ENCODE results near the gene ADGB.

ADGB gene

DNA sequence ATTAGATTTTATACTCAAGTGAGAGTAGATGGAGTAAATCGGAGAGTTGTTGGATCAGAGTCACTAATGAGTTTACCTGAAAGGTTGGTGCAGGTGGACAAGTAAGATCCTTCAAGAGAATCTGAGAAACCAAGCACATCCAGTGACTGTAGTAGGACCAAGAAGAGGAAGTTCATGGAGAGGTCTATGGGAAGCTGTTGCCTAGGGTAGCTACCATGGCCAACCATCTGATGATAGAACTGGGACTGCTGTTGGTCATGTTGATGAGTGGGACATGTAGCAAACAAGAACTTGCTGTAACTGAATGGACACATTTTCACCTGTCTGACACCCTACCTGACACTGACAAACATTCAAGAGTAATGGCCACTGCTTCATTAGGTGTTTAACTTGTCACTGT is 11.3 kb upstream of the ADGB start:
- peak in 1 of 2 experiments; percentile 9 for DNase-seq (ENCODE audit: low read depth in 1 of 2, low spot score in 1 of 2)
- Histone ChIP-seq H3K4me3 (replicated peaks; ENCODE audit: insufficient read depth, low read length) (no peak overlapping the region), H3K27ac (replicated peaks) (no peak overlapping the region), H3K27me3 (ENCODE audit: insufficient read depth, poor library complexity, severe bottlenecking) (no peaks in the 10 kb centered on the region)
- no peak for TF ChIP-seq SPI1 (IDR thresholded peaks at IDR 0.05; ENCODE audit: borderline replicate concordance, low read depth)
- TF ChIP-seq, protein P1, sequence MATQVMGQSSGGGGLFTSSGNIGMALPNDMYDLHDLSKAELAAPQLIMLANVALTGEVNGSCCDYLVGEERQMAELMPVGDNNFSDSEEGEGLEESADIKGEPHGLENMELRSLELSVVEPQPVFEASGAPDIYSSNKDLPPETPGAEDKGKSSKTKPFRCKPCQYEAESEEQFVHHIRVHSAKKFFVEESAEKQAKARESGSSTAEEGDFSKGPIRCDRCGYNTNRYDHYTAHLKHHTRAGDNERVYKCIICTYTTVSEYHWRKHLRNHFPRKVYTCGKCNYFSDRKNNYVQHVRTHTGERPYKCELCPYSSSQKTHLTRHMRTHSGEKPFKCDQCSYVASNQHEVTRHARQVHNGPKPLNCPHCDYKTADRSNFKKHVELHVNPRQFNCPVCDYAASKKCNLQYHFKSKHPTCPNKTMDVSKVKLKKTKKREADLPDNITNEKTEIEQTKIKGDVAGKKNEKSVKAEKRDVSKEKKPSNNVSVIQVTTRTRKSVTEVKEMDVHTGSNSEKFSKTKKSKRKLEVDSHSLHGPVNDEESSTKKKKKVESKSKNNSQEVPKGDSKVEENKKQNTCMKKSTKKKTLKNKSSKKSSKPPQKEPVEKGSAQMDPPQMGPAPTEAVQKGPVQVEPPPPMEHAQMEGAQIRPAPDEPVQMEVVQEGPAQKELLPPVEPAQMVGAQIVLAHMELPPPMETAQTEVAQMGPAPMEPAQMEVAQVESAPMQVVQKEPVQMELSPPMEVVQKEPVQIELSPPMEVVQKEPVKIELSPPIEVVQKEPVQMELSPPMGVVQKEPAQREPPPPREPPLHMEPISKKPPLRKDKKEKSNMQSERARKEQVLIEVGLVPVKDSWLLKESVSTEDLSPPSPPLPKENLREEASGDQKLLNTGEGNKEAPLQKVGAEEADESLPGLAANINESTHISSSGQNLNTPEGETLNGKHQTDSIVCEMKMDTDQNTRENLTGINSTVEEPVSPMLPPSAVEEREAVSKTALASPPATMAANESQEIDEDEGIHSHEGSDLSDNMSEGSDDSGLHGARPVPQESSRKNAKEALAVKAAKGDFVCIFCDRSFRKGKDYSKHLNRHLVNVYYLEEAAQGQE (IDR thresholded peaks at IDR 0.05; ENCODE audit: insufficient replicate concordance, low read depth) = no peak

GRCh38 chr6:146590492-146590891 is 8.3 kb upstream of the ADGB start:
- no peak for DNase-seq (ENCODE audit: low read depth in 1 of 2, low spot score in 1 of 2)
- Histone ChIP-seq H3K27me3 (ENCODE audit: insufficient read depth, poor library complexity, severe bottlenecking) (no peaks in the 10 kb centered on the region), H3K27ac (replicated peaks) (no peak overlapping the region), H3K4me3 (replicated peaks; ENCODE audit: insufficient read depth, low read length) (no peak overlapping the region)
- TF ChIP-seq CTCF (IDR thresholded peaks at IDR 0.05; ENCODE audit: insufficient read depth, low read length) (no peak), POLR2AphosphoS5 (IDR thresholded peaks at IDR 0.05; ENCODE audit: low read depth) (no peak), SPI1 (IDR thresholded peaks at IDR 0.05; ENCODE audit: borderline replicate concordance, low read depth) (peak; percentile 79)
- TF ChIP-seq, protein P1 (IDR thresholded peaks at IDR 0.05; ENCODE audit: insufficient replicate concordance, low read depth) = no peak

DNA sequence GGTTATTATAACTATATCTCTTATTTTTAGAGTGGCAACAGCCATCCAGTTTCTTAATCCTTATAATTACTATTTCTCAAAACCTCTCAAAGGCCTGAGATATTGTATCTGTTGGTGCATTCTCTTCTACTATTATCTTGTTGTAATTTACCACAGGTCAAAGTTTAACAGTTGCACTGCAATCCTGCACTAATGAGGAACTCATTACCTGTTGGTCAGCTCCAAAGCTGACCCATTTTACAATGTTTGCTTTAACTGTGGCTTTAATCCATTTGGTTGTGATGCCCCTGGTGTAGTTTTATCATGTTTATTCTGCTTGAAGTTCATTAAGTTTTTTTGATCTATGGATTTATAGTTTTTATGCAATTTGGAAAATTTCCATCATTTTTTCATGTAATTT is 6.3 kb upstream of the ADGB start:
- TF ChIP-seq, protein P1 (IDR thresholded peaks at IDR 0.05; ENCODE audit: insufficient replicate concordance, low read depth) = no peak
- no peak for TF ChIP-seq SPI1 (IDR thresholded peaks at IDR 0.05; ENCODE audit: borderline replicate concordance, low read depth)
- no peak for TF ChIP-seq POLR2AphosphoS5 (IDR thresholded peaks at IDR 0.05; ENCODE audit: low read depth)
- Histone ChIP-seq H3K27me3 (ENCODE audit: insufficient read depth, poor library complexity, severe bottlenecking) (no peaks in the 10 kb centered on the region), H3K27ac (replicated peaks) (no peak overlapping the region), H3K4me3 (replicated peaks; ENCODE audit: insufficient read depth, low read length) (no peak overlapping the region)
- no peak for DNase-seq (ENCODE audit: low read depth in 1 of 2, low spot score in 1 of 2)

- H3K27me3 ChIP-seq (ENCODE audit: insufficient read depth, poor library complexity, severe bottlenecking) = no peaks in the 10 kb centered on the region
- peak in 1 of 2 experiments; percentile 84 for DNase-seq (ENCODE audit: low read depth in 1 of 2, low spot score in 1 of 2)
- TF ChIP-seq, protein P1 (IDR thresholded peaks at IDR 0.05; ENCODE audit: insufficient replicate concordance, low read depth) = no peak
- TF ChIP-seq SPI1 (IDR thresholded peaks at IDR 0.05; ENCODE audit: borderline replicate concordance, low read depth) = peak; percentile 40; the same call in 1 of the 2 replicates
Observed at GRCh38 chr6:146593986-146594385, 4.8 kb upstream of the ADGB start.

More at GRCh38 chr6:146593986-146594385, 4.8 kb upstream of the ADGB start:
- H3K27ac ChIP-seq (replicated peaks) = peak overlapping the region; percentile 27; the same call in 1 of the 2 replicates
- H3K4me3 ChIP-seq (replicated peaks; ENCODE audit: insufficient read depth, low read length) = no peak overlapping the region
